GM21576 (cell line): ENCODE data around the gene OR8K3.

Experiments
- ATAC-seq: cut with Tn5 transposase; IDR thresholded peaks from one replicate; pipeline ENCODE4 v1.9.1; 2021; ENCODE audit warnings: mild to moderate bottlenecking, moderate library complexity; ENCODE audit not compliant: unreplicated experiment

Gene OR8K3

DNA sequence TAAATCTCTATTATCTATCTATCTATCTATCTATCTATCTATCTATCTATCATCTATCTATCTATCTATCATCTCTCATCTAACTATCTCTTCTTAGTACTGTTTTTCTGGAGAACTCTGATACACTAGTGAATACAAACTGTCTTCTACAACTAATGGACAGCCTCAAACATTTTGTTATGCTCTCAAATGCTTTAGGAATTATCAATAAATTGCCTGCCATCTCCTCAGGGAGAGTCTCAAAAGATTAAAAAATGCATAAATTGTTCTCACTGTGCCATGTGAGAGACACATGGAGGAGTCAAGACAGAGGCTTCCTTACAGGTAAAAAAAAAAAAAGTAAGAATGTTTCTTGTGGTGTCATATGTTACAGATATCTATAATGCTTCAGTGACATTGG, at the start of gene OR8K3:
OR8K3 (plus strand) TSS at position 301 of the 400 bp plus-strand sequence. CDS start 3,163 bp downstream, outside the sequence.
- ATAC-seq = no peak

DNA sequence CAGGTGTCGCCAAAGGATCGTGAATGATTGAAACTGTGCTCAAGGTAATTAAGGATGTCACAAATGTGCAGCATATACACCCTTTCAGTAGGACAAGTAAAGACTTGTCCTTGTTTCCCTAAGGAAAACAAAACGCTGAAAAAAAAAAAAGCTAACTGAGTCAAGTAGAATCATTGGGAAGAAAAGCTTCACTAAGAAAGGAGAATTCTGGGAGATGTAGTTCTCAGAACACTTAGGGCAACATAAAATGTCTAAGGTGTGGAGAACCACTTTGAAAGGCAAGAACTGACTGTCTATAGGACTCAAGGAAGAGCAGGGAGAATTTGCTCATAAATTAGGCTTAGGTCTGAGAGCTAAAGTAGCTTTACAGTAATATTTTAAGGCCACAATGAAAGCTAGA, 43.9 kb upstream of the OR8K3 start:
- ATAC-seq = no peak

DNA sequence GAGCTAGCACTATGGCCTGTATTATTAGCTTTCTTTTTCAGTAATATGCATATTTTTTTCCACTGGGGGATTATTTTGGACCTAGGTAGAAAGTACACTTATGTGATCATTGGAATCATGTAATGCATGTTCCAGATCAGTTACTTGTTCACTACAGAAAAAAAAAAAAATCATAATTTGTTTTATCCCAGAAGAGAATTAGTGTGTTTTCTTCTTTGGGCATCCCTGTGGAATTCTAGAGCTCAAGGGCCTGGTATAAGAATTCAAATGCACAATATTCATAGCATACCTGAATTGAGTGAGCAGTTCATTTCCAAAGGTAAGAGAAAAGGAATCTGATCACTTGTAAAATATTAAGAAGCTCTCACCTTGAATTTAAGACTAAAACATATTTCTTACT, 41.1 kb upstream of the OR8K3 start, which contains the start of gene OR5T1:
OR5T1 (plus strand) TSS at position 301 of the 400 bp plus-strand sequence. CDS start 1,485 bp downstream, outside the sequence.
- ATAC-seq = no peak

DNA sequence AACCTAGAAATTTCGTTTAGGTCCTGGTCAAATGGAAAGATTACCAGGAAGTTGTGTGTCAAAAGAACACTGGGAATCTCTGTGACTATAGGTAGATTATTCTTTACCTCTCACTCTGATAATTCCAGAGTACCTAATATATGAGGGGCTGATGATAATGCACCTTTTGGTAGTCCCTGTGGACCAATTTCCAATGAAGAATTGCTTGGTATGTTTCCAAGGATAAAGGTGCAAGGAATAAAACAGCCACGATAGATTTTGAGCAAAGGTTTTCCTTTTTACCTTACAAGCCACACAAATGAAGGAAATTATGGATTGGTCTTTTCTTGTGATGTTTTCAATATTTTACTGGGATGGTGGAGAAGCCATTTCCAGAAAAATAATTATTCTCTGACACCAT, 22.8 kb upstream of the OR8K3 start, which contains the start of gene OR8H1:
OR8H1 (minus strand) TSS at position 101 of the 400 bp plus-strand sequence. CDS start 1,192 bp downstream, outside the sequence.
- no peak for ATAC-seq

DNA sequence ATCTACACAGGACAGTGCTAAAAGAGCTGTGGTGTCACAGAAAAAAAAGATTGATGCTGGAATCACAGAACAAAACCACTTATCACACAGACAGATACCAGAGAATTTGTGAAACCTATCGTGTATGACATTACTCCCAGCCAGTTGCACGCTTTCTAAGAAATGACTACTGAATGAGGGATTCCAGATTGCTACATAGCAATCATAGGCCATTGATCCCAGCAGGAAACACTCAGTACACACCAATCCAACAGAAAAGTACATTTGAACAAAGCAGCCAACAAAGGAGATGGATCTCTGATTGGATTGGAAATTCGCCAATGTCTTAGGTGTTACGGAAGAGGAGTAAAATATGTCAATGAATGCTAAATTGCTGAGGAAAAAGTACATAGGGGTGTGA, 18.0 kb upstream of the OR8K3 start:
- ATAC-seq = no peak

DNA sequence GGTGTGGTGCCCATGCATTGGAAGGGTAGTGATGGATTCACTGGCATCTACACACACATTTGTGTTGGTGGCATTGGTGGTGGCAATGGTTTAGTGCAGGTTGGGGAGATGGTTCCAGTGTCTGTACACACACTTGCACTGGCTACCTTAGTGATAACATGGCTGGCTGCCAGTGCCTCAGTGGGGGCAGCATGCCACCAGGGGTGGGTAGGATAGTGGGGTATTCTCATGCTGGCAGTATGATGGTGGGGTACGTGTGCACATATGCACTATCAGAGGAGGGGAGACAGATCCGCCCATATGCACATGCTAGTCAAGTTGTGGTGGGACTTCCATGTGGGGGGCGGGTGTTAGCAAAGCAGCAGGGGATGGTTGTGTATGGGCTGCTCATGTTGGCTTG, 7.1 kb upstream of the OR8K3 start:
- no peak for ATAC-seq

DNA sequence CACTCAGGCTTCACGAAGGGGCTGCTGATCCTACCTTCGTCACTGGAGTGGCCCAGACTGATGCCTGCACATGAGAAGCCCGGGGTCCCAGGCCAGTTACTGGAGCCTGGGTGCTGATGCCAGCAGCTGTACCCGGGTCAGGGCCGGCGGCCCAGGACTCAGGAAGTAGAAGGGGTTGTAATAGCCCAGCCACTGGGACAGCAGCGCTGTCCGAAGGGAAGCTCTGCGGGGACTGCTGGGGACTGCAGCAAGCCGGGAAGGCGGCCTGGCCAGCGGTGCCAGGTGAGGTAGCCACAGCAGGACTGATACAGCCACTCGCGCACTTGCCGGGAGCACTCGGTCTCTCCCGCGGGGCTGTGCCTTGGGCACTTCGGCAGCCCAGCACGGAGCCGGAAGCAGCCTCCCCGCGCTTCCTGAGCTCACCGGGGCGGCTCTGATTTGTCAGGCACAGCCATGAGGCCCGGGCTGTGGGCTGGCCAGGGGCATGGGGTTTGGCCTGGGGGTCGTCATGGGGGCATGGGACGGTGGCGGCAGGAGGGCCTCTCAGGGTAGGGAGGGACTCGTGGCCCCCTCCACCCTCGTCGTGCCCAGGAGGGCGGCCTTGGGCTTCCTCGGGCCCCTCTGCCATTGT, 17.0 kb downstream of the OR8K3 start:
- no peak for ATAC-seq

DNA sequence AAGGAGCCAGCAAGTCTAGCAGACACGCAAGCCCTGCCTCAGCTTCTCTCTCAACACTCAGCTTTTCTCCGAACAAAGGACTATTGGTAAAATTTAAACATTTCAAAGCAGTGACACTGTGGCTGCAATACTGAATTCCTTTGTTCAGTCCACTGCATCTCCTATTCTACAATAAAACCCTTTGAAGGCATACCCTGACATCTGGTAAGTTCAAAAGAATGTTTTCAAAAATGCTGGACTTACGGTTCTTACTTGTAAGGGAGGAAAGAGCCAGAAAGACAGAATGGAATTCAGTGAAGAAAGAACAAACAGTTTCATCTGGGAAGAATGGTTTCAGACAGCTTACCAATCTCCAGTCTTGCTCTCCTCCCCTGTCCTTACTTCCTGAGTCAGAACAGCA, 18.2 kb downstream of the OR8K3 start:
- ATAC-seq = no peak

DNA sequence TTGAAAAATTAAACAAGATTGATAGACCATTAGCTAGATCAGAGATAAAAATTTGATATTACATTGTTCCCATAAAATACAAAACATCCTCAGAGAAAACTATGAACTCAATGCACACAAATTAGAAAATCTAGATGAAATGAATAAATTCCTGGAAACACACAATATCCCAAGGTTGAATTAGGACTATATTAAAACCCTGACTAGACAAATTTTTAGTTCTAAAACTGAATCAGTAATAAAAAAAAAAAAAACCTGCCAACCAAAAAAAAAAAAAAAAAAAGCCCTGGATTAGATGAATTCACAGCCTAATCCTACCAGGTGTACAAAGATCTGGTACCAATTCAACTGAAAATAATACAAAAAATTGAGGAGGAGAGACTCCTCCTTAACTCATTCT, 25.3 kb downstream of the OR8K3 start:
- no peak for ATAC-seq

DNA sequence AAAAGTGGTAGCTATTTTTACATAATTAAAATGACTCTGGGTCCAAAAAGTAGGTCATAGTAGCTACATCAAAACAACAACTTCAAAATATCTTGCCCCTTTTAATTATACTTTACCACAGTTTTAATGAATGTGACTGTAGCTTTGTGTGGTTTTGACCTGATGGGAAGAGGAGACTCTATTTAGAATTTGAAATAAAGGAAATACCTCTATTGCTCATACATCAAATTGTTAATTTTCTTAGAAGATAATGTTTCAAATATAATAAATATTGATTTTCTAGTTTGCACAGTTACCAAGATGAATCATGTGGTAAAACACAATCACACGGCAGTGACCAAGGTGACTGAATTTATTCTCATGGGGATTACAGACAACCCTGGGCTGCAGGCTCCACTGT, 30.8 kb downstream of the OR8K3 start, which contains the start of gene OR8K1:
OR8K1 (plus strand) TSS at position 301 of the 400 bp plus-strand sequence; CDS start at position 301, 0 bp downstream.
- no peak for ATAC-seq

DNA sequence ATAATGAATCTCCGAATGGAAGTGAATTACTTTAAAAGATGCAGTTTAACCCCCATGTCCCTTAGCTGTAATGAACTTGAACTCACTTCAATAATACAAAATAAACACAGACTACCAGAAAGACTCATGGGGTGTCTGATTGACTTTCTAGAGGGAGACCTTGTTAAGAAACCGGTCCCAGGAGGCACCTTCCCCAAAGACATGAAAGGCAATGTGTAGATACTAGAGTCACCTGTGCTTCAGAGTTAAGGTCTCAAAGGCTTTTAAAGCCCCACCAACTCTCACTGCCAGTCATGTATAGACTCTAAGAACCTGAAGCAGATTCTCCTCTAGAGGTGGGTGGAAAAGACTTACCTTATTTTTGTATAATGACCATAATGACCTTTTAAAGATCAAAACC, 39.0 kb downstream of the OR8K3 start, which contains the start of gene OR8J1:
OR8J1 (plus strand) TSS at position 301 of the 400 bp plus-strand sequence. CDS start 5,956 bp downstream, outside the sequence.
- ATAC-seq = no peak
